Trophoblast cell (in vitro differentiated cells and primary cell): ENCODE measurements around the gene VSIR.

Experiments used
- DNase-seq, 2 donors: peaks; one replicate each; pipeline ENCODE4 v3.0.0-alpha.2; 2016
- H2AFZ ChIP-seq: 2 replicates; pipeline ENCODE4 v1.6.1; 2013; ENCODE audit warnings: low read length, moderate library complexity, mild to moderate bottlenecking; ENCODE audit not compliant: insufficient read depth, poor library complexity
- H2AK5ac ChIP-seq: 2 replicates; pipeline ENCODE4 v1.6.1; 2013; ENCODE audit warnings: mild to moderate bottlenecking, low read length
- H2BK120ac ChIP-seq: 2 replicates; pipeline ENCODE4 v1.6.1; 2013; ENCODE audit warnings: low read length, mild to moderate bottlenecking, moderate library complexity; ENCODE audit not compliant: insufficient read depth, poor library complexity
- H2BK12ac ChIP-seq: 2 replicates; pipeline ENCODE4 v1.6.1; 2013; ENCODE audit warnings: mild to moderate bottlenecking, low read length, moderate library complexity
- H2BK5ac ChIP-seq: 2 replicates; pipeline ENCODE4 v1.6.1; 2013; ENCODE audit warnings: low read length, low read depth, moderate library complexity, mild to moderate bottlenecking; ENCODE audit not compliant: poor library complexity
- H3K14ac ChIP-seq: 2 replicates; pipeline ENCODE4 v1.6.1; 2013; ENCODE audit warnings: mild to moderate bottlenecking, low read length
- H3K18ac ChIP-seq: 2 replicates; pipeline ENCODE4 v1.6.1; 2013; ENCODE audit warnings: mild to moderate bottlenecking, low read length
- H3K23ac ChIP-seq: 2 replicates; pipeline ENCODE4 v1.6.1; 2013; ENCODE audit warnings: low read length
- H3K27ac ChIP-seq: 2 replicates; pipeline ENCODE4 v1.5.1; 2013; ENCODE audit warnings: low read depth, mild to moderate bottlenecking, inconsistent platforms, low read length, moderate library complexity
- H3K27me3 ChIP-seq: 2 replicates; pipeline ENCODE4 v1.6.1; 2013; ENCODE audit warnings: inconsistent platforms, mild to moderate bottlenecking, low read length, moderate library complexity; ENCODE audit not compliant: insufficient read depth
- H3K36me3 ChIP-seq, 2 experiments: 1 replicate in 1 of 2; 2 replicates in 1 of 2; pipeline ENCODE4 v1.6.1; 2013; ENCODE audit warnings: low read length in 2 of 2, mild to moderate bottlenecking in 2 of 2, moderate library complexity in 1 of 2; ENCODE audit not compliant: insufficient read depth in 2 of 2, control insufficient read depth in 1 of 2
- H3K4ac ChIP-seq: 2 replicates; pipeline ENCODE4 v1.6.1; 2013; ENCODE audit warnings: low read depth, mild to moderate bottlenecking, low read length, moderate library complexity
- H3K4me1 ChIP-seq, 2 experiments: 1 replicate in 1 of 2; 2 replicates in 1 of 2; pipeline ENCODE4 v1.6.1; 2013; ENCODE audit warnings: low read length in 2 of 2, mild to moderate bottlenecking in 2 of 2, moderate library complexity in 1 of 2; ENCODE audit not compliant: insufficient read depth in 2 of 2, control insufficient read depth in 1 of 2
- H3K4me2 ChIP-seq: 2 replicates; pipeline ENCODE4 v1.6.1; 2013; ENCODE audit warnings: inconsistent platforms, mild to moderate bottlenecking, low read length, moderate library complexity
- H3K4me3 ChIP-seq: 2 replicates; pipeline ENCODE4 v1.5.1; 2013; ENCODE audit warnings: mild to moderate bottlenecking, low read depth, low read length, inconsistent platforms
- H3K79me1 ChIP-seq: one replicate; pipeline ENCODE4 v1.6.1; 2013; ENCODE audit warnings: low read length
- H3K79me2 ChIP-seq: 2 replicates; pipeline ENCODE4 v1.6.1; 2013; ENCODE audit warnings: low read length, mild to moderate bottlenecking; ENCODE audit not compliant: control insufficient read depth, insufficient read depth, poor library complexity
- H3K9ac ChIP-seq: 2 replicates; pipeline ENCODE4 v1.6.1; 2013; ENCODE audit warnings: mild to moderate bottlenecking, low read length
- H3K9me3 ChIP-seq: 2 replicates; pipeline ENCODE4 v1.6.1; 2013; ENCODE audit warnings: low read depth, mild to moderate bottlenecking, control low read depth, inconsistent platforms, low read length; ENCODE audit not compliant: insufficient read depth
- H4K12ac ChIP-seq: 2 replicates; pipeline ENCODE4 v1.6.1; 2013; ENCODE audit warnings: low read depth, mild to moderate bottlenecking, low read length, moderate library complexity
- H4K8ac ChIP-seq: 2 replicates; pipeline ENCODE4 v1.6.1; 2013; ENCODE audit warnings: low read depth, mild to moderate bottlenecking, low read length, moderate library complexity
- H4K91ac ChIP-seq: one replicate; pipeline ENCODE4 v1.6.1; 2013; ENCODE audit warnings: low read depth, mild to moderate bottlenecking, low read length, moderate library complexity
- WGBS: extraction: QIAGEN DNeasy Blood & Tissue Kit; methylation state at CpG from one replicate; pipeline ENCODE4 v1.1.7; 2013; ENCODE audit warnings: missing lambda C conversion rate; ENCODE audit not compliant: insufficient read length, insufficient coverage; ENCODE audit errors: extremely low coverage; 5-methylcytosine and 5-hydroxymethylcytosine counted together

Gene VSIR

GRCh38 chr10:71819441-71819861, 46.1 kb upstream of the VSIR start:
- no peak overlapping the region for H3K9ac ChIP-seq
- H4K91ac ChIP-seq: no peak overlapping the region
- no peak overlapping the region for H4K12ac ChIP-seq
- H2BK5ac ChIP-seq: no peak overlapping the region
- H3K4me1 ChIP-seq: no peaks in the 10 kb centered on the region
- H3K18ac ChIP-seq: no peak overlapping the region
- no peaks in the 10 kb centered on the region for H3K79me2 ChIP-seq
- H3K27ac ChIP-seq: no peak overlapping the region
- peaks cover 80 to 89% of the 10 kb centered on the region in 2 experiments for H3K36me3 ChIP-seq
- no peak overlapping the region for H3K14ac ChIP-seq
- H3K4me3 ChIP-seq: no peak overlapping the region
- H3K23ac ChIP-seq: no peak overlapping the region
- no peak overlapping the region for H2AFZ ChIP-seq
- no peak overlapping the region for H2BK120ac ChIP-seq
- H3K4ac ChIP-seq: no peak overlapping the region
- H3K79me1 ChIP-seq: no peaks in the 10 kb centered on the region
- H4K8ac ChIP-seq: no peak overlapping the region
- no CpG with 5 or more reads among the region's 18 CpGs for WGBS
- no peak overlapping the region for H2AK5ac ChIP-seq
- no peak overlapping the region for H3K4me2 ChIP-seq
- no peaks in the 10 kb centered on the region for H3K27me3 ChIP-seq
- H2BK12ac ChIP-seq: no peak overlapping the region
- no peak for DNase-seq
- H3K9me3 ChIP-seq: peaks cover 3% of the 10 kb centered on the region

- H3K27ac ChIP-seq: no peak overlapping the region
- H2BK120ac ChIP-seq: no peak overlapping the region
- no peak overlapping the region for H2BK5ac ChIP-seq
- H3K14ac ChIP-seq: no peak overlapping the region
- no peak overlapping the region for H2AK5ac ChIP-seq
- H3K4me1 ChIP-seq: no peaks in the 10 kb centered on the region
- no peak overlapping the region for H4K91ac ChIP-seq
- H4K12ac ChIP-seq: no peak overlapping the region
- no peak overlapping the region for H4K8ac ChIP-seq
- H3K79me1 ChIP-seq: no peaks in the 10 kb centered on the region
- H3K23ac ChIP-seq: no peak overlapping the region
- H3K79me2 ChIP-seq: no peaks in the 10 kb centered on the region
- peaks cover 76 to 83% of the 10 kb centered on the region in 2 experiments for H3K36me3 ChIP-seq
- H3K4ac ChIP-seq: no peak overlapping the region
- no peak overlapping the region for H3K4me3 ChIP-seq
- no peak overlapping the region for H2AFZ ChIP-seq
- H3K27me3 ChIP-seq: no peaks in the 10 kb centered on the region
- no peak overlapping the region for H3K18ac ChIP-seq
- WGBS: no CpG with 5 or more reads among the region's 14 CpGs
- H2BK12ac ChIP-seq: no peak overlapping the region
- H3K9ac ChIP-seq: no peak overlapping the region
- H3K4me2 ChIP-seq: no peak overlapping the region
- H3K9me3 ChIP-seq: peaks cover 3% of the 10 kb centered on the region
- no peak for DNase-seq
Measured at GRCh38 chr10:71818674-71819260, 45.4 kb upstream of the VSIR start.

- no peak for DNase-seq
Measured at GRCh38 chr10:71817831-71818655, 44.7 kb upstream of the VSIR start.

GRCh38 chr10:71816936-71817618, 43.8 kb upstream of the VSIR start:
- no peaks in the 10 kb centered on the region for H3K4me1 ChIP-seq
- H3K4me2 ChIP-seq: no peak overlapping the region
- no peak overlapping the region for H3K23ac ChIP-seq
- no peak overlapping the region for H3K14ac ChIP-seq
- no peak overlapping the region for H3K27ac ChIP-seq
- no peak for DNase-seq
- H3K27me3 ChIP-seq: no peaks in the 10 kb centered on the region
- no peak overlapping the region for H3K18ac ChIP-seq
- no peak overlapping the region for H3K9ac ChIP-seq
- H2BK12ac ChIP-seq: no peak overlapping the region
- no peak overlapping the region for H2AK5ac ChIP-seq
- H3K79me2 ChIP-seq: no peaks in the 10 kb centered on the region
- no peaks in the 10 kb centered on the region for H3K79me1 ChIP-seq
- no peak overlapping the region for H4K12ac ChIP-seq
- no peak overlapping the region for H4K8ac ChIP-seq
- WGBS: no CpG with 5 or more reads among the region's 8 CpGs
- H3K4ac ChIP-seq: no peak overlapping the region
- no peak overlapping the region for H4K91ac ChIP-seq
- peaks cover 3% of the 10 kb centered on the region for H3K9me3 ChIP-seq
- no peak overlapping the region for H3K4me3 ChIP-seq
- H3K36me3 ChIP-seq: peaks cover 73 to 80% of the 10 kb centered on the region in 2 experiments
- H2BK5ac ChIP-seq: no peak overlapping the region
- H2BK120ac ChIP-seq: no peak overlapping the region
- H2AFZ ChIP-seq: no peak overlapping the region

More at GRCh38 chr10:71817831-71818655, 44.7 kb upstream of the VSIR start:
- no peak overlapping the region for H3K9ac ChIP-seq
- no peak overlapping the region for H2AFZ ChIP-seq
- H3K18ac ChIP-seq: no peak overlapping the region
- no peaks in the 10 kb centered on the region for H3K27me3 ChIP-seq
- H3K4me2 ChIP-seq: no peak overlapping the region
- no peak overlapping the region for H2BK5ac ChIP-seq
- no peak overlapping the region for H4K91ac ChIP-seq
- no peak overlapping the region for H3K4ac ChIP-seq
- no peaks in the 10 kb centered on the region for H3K79me1 ChIP-seq
- H3K14ac ChIP-seq: no peak overlapping the region
- H3K79me2 ChIP-seq: no peaks in the 10 kb centered on the region
- H3K9me3 ChIP-seq: peaks cover 3% of the 10 kb centered on the region
- H2AK5ac ChIP-seq: no peak overlapping the region
- no peak overlapping the region for H3K23ac ChIP-seq
- no peak overlapping the region for H3K4me3 ChIP-seq
- H3K27ac ChIP-seq: no peak overlapping the region
- no peak overlapping the region for H4K12ac ChIP-seq
- WGBS: no CpG with 5 or more reads among the region's 9 CpGs
- H3K36me3 ChIP-seq: peaks cover 75 to 81% of the 10 kb centered on the region in 2 experiments
- H4K8ac ChIP-seq: no peak overlapping the region
- no peak overlapping the region for H2BK12ac ChIP-seq
- no peak overlapping the region for H2BK120ac ChIP-seq
- no peaks in the 10 kb centered on the region for H3K4me1 ChIP-seq
